ENCODE results near the gene ZNF473.

GRCh38 chr19:50059045-50059444 is 33.2 kb downstream of the ZNF473 start:
- TF ChIP-seq HES2 (IDR thresholded peaks at IDR 0.05): no peak
- TF ChIP-seq HDAC2 (IDR thresholded peaks at IDR 0.05): no peak
- TF ChIP-seq CBX2 (IDR thresholded peaks at IDR 0.05; ENCODE audit: borderline replicate concordance, low read depth): no peak
- TF ChIP-seq POLR2A (IDR thresholded peaks at IDR 0.05; ENCODE audit: low read length): no peak
- TF ChIP-seq CTCF (IDR thresholded peaks at IDR 0.05): no peak
- no peak for TF ChIP-seq CEBPB (IDR thresholded peaks at IDR 0.05)
- no peak for TF ChIP-seq JUN (IDR thresholded peaks at IDR 0.05)
- TF ChIP-seq BHLHE40 (IDR thresholded peaks at IDR 0.05; ENCODE audit: low read depth, low read length): no peak
- TF ChIP-seq REST (IDR thresholded peaks at IDR 0.05): no peak
- no peak for TF ChIP-seq HOXB13 (CRISPR knock-in tag; IDR thresholded peaks at IDR 0.05; ENCODE audit: low read depth)
- TF ChIP-seq ZFP36 (IDR thresholded peaks at IDR 0.05; ENCODE audit: borderline replicate concordance, partially characterized antibody): no peak
- no peak for TF ChIP-seq EP300 (IDR thresholded peaks at IDR 0.05)
- no peak for TF ChIP-seq HOXA7 (CRISPR knock-in tag; IDR thresholded peaks at IDR 0.05)
- no peak for TF ChIP-seq ELK1 (IDR thresholded peaks at IDR 0.05; ENCODE audit: low read depth, low read length)

All from A549 (cell line).